GM12874 (cell line): ENCODE results near the gene ZNF837.

Source experiments
- TF ChIP-seq, protein P1 (sequence below): IDR thresholded peaks from 2 replicates; pipeline ENCODE4 v1.5.1; 2011; ENCODE audit warnings: low read depth, mild to moderate bottlenecking, control low read depth, low read length, moderate library complexity; ENCODE audit not compliant: insufficient read depth

The ZNF837 gene

DNA sequence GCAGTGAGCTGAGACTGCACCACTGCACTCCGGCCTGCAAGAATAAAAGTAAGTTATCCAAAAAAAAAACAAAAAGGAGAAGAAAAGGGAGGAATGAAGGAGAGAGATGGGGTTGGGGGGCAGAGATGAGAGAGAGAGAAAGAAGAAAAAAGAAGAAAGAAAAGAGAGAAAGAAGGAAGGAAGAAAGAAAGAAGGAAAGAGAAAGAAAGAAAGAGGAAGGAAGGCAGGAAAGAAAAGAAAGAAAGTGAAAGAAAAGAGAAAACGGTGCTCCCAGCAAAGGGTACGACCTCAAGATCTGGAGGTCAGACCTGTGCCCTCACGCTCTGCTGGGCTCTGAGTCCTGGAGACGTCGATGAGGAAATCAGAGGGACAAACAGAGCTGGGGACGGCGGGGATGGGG, 31.2 kb downstream of the ZNF837 start:
- TF ChIP-seq, protein P1, sequence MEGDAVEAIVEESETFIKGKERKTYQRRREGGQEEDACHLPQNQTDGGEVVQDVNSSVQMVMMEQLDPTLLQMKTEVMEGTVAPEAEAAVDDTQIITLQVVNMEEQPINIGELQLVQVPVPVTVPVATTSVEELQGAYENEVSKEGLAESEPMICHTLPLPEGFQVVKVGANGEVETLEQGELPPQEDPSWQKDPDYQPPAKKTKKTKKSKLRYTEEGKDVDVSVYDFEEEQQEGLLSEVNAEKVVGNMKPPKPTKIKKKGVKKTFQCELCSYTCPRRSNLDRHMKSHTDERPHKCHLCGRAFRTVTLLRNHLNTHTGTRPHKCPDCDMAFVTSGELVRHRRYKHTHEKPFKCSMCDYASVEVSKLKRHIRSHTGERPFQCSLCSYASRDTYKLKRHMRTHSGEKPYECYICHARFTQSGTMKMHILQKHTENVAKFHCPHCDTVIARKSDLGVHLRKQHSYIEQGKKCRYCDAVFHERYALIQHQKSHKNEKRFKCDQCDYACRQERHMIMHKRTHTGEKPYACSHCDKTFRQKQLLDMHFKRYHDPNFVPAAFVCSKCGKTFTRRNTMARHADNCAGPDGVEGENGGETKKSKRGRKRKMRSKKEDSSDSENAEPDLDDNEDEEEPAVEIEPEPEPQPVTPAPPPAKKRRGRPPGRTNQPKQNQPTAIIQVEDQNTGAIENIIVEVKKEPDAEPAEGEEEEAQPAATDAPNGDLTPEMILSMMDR, result no peak

DNA sequence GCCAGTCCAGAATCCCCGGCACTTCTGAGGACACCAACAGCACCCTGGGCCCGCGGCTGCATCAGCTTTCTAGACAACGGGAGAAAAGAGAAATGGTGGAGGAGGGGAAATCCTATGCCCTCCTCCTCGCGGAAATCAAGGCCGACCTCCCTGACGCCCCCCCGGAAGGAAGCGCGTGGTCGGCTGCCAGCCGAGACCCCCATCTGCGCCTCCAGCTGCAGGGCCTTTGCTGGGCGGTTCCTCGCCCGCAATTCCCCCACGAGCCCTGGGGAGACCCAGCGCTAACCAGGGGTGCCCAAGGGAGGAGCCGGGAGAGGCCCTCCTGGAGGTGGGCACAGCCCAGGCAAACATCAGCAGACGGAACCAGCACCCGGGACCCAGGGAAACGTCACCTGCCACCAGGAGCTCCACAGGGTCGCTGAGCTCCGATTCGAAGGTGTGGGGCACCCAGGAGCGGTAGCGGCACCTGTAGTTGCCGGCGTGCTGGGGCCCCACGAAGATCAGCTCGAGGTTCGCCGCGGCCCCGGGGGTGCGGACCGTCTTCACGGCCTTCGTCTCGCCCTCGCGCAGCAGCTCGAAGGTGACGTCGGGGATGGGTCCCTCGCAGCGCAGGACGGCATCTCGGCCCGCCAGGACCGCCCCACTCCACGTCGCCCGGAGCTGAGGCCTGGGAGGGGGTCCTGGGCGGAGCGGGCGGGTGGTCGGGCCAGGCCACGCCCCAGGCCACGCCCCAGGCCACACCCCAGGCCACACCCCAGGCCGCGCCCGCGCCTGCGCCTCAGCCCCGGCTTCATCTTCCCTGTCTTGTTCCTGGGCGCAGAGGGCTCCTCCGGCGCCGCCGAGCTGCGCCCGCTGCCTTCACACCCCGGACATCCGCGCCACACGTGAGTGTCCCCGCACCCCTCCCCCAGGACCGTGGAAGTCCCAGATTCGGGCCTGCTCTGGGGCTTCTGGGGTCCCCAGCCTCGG, 33.6 kb downstream of the ZNF837 start:
- TF ChIP-seq, protein P1, result no peak

DNA sequence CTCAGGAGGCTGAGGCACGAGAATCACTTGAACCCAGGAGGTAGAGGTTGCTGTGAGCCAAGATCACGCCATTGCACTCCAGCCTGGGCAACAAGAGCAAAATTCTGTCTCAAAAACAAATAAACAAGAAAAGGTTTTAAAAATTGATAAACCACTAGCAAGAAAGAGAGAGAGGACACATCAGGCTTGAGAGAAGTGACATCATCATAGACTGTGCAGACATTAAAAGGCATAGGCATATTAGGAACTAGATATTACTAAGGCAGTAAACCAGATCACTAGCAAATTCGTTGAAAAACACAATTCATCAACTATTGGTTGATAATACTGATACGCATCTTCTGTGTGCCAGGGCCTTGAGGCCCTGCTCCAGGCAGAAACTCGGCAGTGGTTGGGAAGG, 35.3 kb downstream of the ZNF837 start:
- TF ChIP-seq, protein P1, result no peak

DNA sequence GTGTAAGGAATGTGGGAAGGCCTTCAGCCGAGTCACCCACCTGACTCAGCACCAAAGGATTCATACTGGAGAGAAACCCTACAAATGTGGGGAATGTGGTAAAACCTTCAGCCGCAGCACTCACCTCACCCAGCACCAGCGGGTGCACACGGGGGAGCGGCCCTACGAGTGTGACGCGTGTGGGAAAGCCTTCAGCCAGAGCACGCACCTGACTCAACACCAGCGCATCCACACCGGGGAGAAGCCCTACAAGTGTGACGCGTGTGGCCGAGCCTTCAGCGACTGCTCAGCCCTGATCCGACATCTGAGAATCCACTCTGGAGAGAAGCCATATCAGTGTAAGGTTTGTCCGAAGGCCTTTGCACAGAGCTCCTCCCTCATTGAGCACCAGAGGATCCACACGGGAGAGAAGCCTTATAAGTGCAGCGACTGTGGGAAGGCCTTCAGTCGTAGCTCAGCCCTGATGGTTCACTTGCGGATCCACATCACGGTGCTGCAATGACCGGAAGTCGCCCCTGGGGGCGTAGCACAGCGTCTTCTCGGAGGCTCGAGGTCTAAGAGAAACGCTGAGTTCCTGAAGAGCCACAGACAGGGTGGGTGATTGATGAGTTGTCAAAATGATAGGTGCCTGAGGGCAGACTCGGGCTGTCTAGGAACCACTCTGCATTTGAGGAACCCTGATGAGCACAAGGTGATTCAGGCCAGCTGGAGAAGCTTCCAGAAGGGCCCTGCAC, 41.8 kb downstream of the ZNF837 start:
- TF ChIP-seq, protein P1, result 0 out of 2 replicates have a peak, but pooled peaks have one; percentile 9

DNA sequence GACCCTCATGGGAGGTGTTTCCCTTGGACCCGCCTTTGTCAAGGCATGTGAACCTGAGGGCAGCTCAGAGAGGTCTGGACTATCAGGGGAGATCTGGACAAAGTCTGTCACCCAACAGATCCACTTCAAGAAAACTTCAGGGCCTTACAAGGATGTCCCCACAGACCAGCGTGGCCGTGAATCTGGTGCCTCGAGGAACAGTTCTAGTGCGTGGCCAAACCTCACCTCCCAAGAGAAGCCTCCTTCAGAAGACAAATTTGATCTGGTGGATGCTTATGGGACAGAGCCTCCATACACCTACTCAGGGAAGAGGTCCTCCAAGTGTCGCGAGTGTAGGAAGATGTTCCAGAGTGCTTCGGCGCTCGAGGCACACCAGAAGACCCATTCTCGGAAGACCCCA, 42.5 kb downstream of the ZNF837 start:
- TF ChIP-seq, protein P1, result no peak

DNA sequence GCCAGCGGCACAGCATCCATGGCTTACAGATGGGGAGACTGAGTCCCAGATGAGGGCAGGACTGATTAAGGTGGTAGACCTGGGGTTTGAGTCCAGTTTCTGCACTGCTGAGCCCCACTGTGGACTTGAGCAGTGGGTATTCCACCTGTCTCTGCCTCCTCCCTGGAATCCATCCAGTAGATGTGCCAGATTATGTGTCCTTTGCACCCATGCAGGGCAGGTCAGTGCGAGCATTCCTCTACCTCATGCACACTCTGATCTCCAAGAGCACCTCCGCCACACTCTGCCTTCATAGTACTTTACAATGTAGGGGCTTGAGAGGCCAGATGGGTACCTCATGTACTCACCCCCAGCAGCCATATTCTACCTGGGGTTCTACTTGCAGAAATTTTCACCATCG, 44.0 kb downstream of the ZNF837 start:
- TF ChIP-seq, protein P1, result no peak

DNA sequence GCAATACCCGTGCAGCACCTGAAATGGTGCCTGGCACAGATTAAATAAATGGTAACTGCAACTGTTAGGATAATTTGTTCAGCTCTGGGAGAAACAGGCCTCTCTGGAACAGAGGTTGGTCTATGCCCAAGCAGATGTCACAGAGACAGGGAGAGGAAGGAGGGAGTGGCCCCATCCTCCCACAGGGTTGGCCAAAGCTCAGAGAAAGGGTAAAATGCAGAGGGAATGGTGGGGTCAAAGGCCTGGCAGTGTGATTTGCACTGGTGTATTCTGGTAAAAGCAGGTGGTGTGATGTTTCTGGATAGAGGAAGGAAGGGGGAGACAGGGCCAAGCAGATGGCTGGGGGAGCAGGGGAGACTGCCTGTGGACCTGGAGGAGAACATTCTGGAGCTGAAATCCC, 44.6 kb downstream of the ZNF837 start:
- TF ChIP-seq, protein P1, result no peak
